GM23248 (cell line): ENCODE data around the gene ITGB1BP1.

Source experiments
- EZH2 ChIP-seq: fragments of 200-600 bp; sonication (generic); IDR thresholded peaks from 2 replicates; pipeline ENCODE4 v1.6.1; 2018; ENCODE audit warnings: antibody characterized with exemption, mild to moderate bottlenecking; ENCODE audit not compliant: insufficient read depth, poor library complexity, severe bottlenecking
- EZH2phosphoT487 ChIP-seq: fragments of 200-600 bp; sonication (generic); IDR thresholded peaks from 2 replicates; pipeline ENCODE4 v1.6.1; 2018; ENCODE audit warnings: antibody characterized with exemption, moderate library complexity, mild to moderate bottlenecking, low read depth; ENCODE audit not compliant: insufficient read depth

DNA sequence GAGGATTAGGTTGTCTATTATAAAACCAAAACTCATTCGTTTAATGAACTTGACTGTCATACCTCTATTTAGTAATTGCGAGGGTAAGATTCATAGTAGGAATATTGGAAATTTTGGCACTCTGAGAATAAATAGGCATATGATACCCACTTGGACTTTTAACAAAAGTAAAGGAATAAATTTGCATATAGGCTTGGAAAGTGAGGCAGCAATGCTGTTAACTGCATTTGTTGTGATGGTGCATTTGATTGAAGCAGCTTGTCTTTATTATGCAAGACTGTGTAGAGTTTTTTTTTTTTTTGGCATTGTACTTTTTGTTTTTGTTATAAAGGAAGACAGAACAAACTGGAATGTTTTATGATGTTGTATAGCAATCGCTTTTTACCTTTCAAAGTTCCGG, 18.9 kb downstream of the ITGB1BP1 start:
- TF ChIP-seq EZH2phosphoT487 (no peak), EZH2 (no peak)
